Muscle of leg (tissue), 11 donors: Measurements from ENCODE around the gene RPL11. TPM values are rescaled to one million over a fixed set of nuclear protein-coding genes. Genes with fewer than 3 reads are reported as not detected.
"Not testable (repeated sequence)": the region's sequence is repeated elsewhere in the genome, so short reads cannot be mapped to it uniquely, and the experiment has no call there.

ENCODE experiments used
- DNase-seq: peaks from one replicate; pipeline ENCODE4 v3.0.0; 2013
- H3K27ac ChIP-seq: one replicate; pipeline ENCODE4 v1.5.1; 2013; ENCODE audit warnings: mild to moderate bottlenecking, low read length, control low read depth
- H3K27me3 ChIP-seq: one replicate; pipeline ENCODE4 v1.6.1; 2013; ENCODE audit warnings: low read length; ENCODE audit not compliant: control insufficient read depth, insufficient read depth
- H3K36me3 ChIP-seq: one replicate; pipeline ENCODE4 v1.6.1; 2013; ENCODE audit warnings: low read length; ENCODE audit not compliant: control insufficient read depth, insufficient read depth
- H3K4me1 ChIP-seq: one replicate; pipeline ENCODE4 v1.6.1; 2013; ENCODE audit warnings: low read length; ENCODE audit not compliant: control insufficient read depth, insufficient read depth
- H3K4me3 ChIP-seq: one replicate; pipeline ENCODE4 v1.5.1; 2013; ENCODE audit warnings: low read length, control low read depth
- H3K9me3 ChIP-seq: replicated peaks from 2 replicates; pipeline ENCODE4 v1.6.1; 2013; ENCODE audit warnings: low read depth, low read length; ENCODE audit not compliant: control insufficient read depth
- WGBS: methylation state at CpG from one replicate; pipeline ENCODE4 v1.1.5; 2013; ENCODE audit warnings: missing lambda C conversion rate; ENCODE audit not compliant: insufficient coverage; 5-methylcytosine and 5-hydroxymethylcytosine counted together
- polyA plus RNA-seq, 8 donors: library from polyadenylated mRNA; unstranded; fragments of 120-200 nt; gene quantifications; one replicate each; pipeline versions ENCODE4 v1.2.1 to v1.2.3, GENCODE V29; 2013; ENCODE audit warnings: inconsistent platforms in 1 of 8, low replicate concordance in 1 of 8; ENCODE audit not compliant: insufficient read length in 8 of 8, insufficient read depth in 1 of 8
- total RNA-seq: library from RNA; stranded (reverse); fragments of 120-200 nt; gene quantifications from one replicate; pipeline ENCODE4 v1.2.4, GENCODE V29; 2013

The RPL11 gene
- total and polyA plus RNA-seq, 9 donors, result 2,763 to 3,658 (median 3,093) TPM

GRCh38 chr1:23673086-23673813 lies 18.4 kb upstream of the RPL11 start:
- peaks cover 2% of the 10 kb centered on the region for H3K27me3 ChIP-seq
- H3K4me1 ChIP-seq, result no peaks in the 10 kb centered on the region
- WGBS, result 5% methylated on average over 4 of the region's 6 CpGs
- H3K27ac ChIP-seq, result no peak overlapping the region
- no peaks in the 10 kb centered on the region for H3K36me3 ChIP-seq
- no peak overlapping the region for H3K4me3 ChIP-seq
- H3K9me3 ChIP-seq, result no peaks in the 10 kb centered on the region
- peak; percentile 54 for DNase-seq

DNA sequence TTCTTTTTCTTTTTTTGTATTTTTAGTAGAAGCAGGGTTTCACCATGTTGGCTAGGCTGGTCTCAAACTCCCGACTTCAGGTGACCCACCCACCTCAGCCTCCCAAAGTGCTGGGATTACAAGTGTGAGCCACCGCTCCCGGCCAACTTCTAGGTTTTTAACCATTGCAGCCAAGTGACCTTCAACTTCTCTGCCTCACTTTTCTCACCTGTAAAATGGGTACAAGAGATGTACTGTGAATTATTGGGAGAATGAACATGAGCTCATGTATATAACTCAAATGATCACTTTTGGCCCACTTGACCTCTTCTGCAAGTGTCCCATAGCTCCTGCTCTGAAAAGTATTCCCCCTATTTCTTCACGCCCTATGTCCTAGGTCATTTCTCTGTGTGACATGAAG lies 11.8 kb upstream of the RPL11 start:
- no peaks in the 10 kb centered on the region for H3K36me3 ChIP-seq
- no peak overlapping the region for H3K27ac ChIP-seq
- H3K9me3 ChIP-seq, result no peaks in the 10 kb centered on the region
- H3K4me1 ChIP-seq, result no peaks in the 10 kb centered on the region
- WGBS, result 100% methylated on average over 1 of the region's 4 CpGs
- H3K27me3 ChIP-seq, result peaks cover 2% of the 10 kb centered on the region
- no peak for DNase-seq
- no peak overlapping the region for H3K4me3 ChIP-seq

GRCh38 chr1:23682946-23683345 lies 8.7 kb upstream of the RPL11 start:
- H3K27me3 ChIP-seq, result no peaks in the 10 kb centered on the region

GRCh38 chr1:23684415-23684814 lies 7.2 kb upstream of the RPL11 start:
- no peak for DNase-seq
- Histone ChIP-seq H3K27ac (no peak overlapping the region), H3K9me3 (no peaks in the 10 kb centered on the region), H3K36me3 (no peaks in the 10 kb centered on the region), H3K27me3 (no peaks in the 10 kb centered on the region), H3K4me3 (no peak overlapping the region), H3K4me1 (no peaks in the 10 kb centered on the region)
- WGBS, result 50% methylated on average over 1 of the region's 2 CpGs

More at GRCh38 chr1:23682946-23683345, 8.7 kb upstream of the RPL11 start:
- Histone ChIP-seq H3K4me3 (no peak overlapping the region), H3K4me1 (no peaks in the 10 kb centered on the region), H3K27ac (no peak overlapping the region), H3K9me3 (no peaks in the 10 kb centered on the region), H3K36me3 (no peaks in the 10 kb centered on the region)
- DNase-seq, result no peak

- not testable (repeated sequence) for H3K27ac ChIP-seq
These were observed 6.4 kb upstream of the RPL11 start for GRCh38 chr1:23685197-23685596.

DNA sequence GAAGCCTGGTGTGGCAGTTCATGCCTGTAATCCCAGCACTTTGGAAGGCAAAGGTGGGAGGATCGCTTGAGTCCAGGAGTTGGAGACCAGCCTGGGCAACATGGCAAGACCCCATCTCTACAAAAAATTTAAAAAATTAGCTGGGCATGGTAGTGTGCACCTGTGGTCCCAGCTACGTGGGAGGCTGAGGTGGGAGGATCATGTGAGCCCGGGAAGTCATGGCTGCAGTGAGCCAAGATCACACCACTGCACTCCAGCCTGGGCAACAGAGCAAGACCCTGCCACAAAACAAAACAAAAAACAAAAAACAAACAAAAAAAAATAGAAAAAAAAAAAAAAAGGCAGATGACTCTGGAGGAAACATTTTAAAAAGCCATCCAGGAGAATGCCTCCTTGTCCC lies 3.9 kb upstream of the RPL11 start:
- H3K4me3 ChIP-seq, H3K27ac ChIP-seq, H3K27me3 ChIP-seq, H3K9me3 ChIP-seq, DNase-seq, H3K4me1 ChIP-seq, H3K36me3 ChIP-seq: not testable (repeated sequence)
- WGBS, result no CpG with 5 or more reads among the region's 3 CpGs

More at GRCh38 chr1:23685197-23685596, 6.4 kb upstream of the RPL11 start:
- not testable (repeated sequence) for H3K36me3 ChIP-seq, H3K9me3 ChIP-seq, H3K4me1 ChIP-seq, H3K4me3 ChIP-seq, DNase-seq, H3K27me3 ChIP-seq
- 20% methylated on average over 1 of the region's 7 CpGs for WGBS

- H3K27me3 ChIP-seq, H3K4me3 ChIP-seq, H3K36me3 ChIP-seq, H3K9me3 ChIP-seq, DNase-seq, H3K27ac ChIP-seq: not testable (repeated sequence)
- WGBS, result 96% methylated on average over 16 of the region's 33 CpGs
- peaks cover 11% of the 10 kb centered on the region for H3K4me1 ChIP-seq
These were observed 3.3 kb upstream of the RPL11 start for GRCh38 chr1:23688281-23688680.

- Histone ChIP-seq H3K27ac (peak overlapping the region; percentile 81), H3K4me1 (peaks cover 22% of the 10 kb centered on the region), H3K36me3 (peaks cover 50% of the 10 kb centered on the region), H3K9me3 (no peaks in the 10 kb centered on the region), H3K27me3 (no peaks in the 10 kb centered on the region), H3K4me3 (peak overlapping the region; percentile 78)
- DNase-seq, result no peak
- WGBS, result 4% methylated on average over 8 of the region's 17 CpGs
These were observed 784 bp downstream of the RPL11 start for GRCh38 chr1:23692308-23692871.

DNA sequence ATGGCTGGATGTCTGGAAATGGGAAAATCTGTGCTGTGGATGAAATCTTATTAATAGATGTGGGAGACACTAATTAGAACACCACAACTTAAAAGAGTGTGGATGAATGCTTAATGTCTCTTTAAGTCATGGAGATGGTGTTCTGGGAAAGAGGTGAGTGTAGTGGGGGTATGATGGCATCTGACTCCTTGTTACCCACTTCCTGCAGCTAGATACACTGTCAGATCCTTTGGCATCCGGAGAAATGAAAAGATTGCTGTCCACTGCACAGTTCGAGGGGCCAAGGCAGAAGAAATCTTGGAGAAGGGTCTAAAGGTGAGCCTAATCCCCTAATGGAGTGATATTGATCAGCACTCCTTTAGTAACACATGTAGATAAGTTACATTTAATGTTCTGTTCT lies 2.0 kb downstream of the RPL11 start:
- no peaks in the 10 kb centered on the region for H3K9me3 ChIP-seq
- H3K4me1 ChIP-seq, result peaks cover 22% of the 10 kb centered on the region
- no peaks in the 10 kb centered on the region for H3K27me3 ChIP-seq
- DNase-seq, result no peak
- H3K4me3 ChIP-seq, result no peak overlapping the region
- H3K27ac ChIP-seq, result no peak overlapping the region
- no CpG with 5 or more reads among the region's 2 CpGs for WGBS
- peaks cover 59% of the 10 kb centered on the region for H3K36me3 ChIP-seq

GRCh38 chr1:23694371-23694770 lies 2.8 kb downstream of the RPL11 start:
- Histone ChIP-seq H3K27ac (no peak overlapping the region), H3K27me3 (no peaks in the 10 kb centered on the region), H3K4me3 (no peak overlapping the region), H3K9me3 (no peaks in the 10 kb centered on the region), H3K4me1 (peaks cover 22% of the 10 kb centered on the region), H3K36me3 (peaks cover 64% of the 10 kb centered on the region)
- no peak for DNase-seq
- 67% methylated on average over 1 of the region's 3 CpGs for WGBS
